NCI-H187 treated with DMSO at 0.1 percent for 48 hours (cell line): ENCODE results near the gene SDK2.
"Not testable (repeated sequence)": the region's sequence is repeated elsewhere in the genome, so short reads cannot be mapped to it uniquely, and the experiment has no call there.

ENCODE experiments used
- DNase-seq: peaks from one replicate; lab custom pipeline; 2025; lab: John Stamatoyannopoulos, UW

SDK2 gene

DNA sequence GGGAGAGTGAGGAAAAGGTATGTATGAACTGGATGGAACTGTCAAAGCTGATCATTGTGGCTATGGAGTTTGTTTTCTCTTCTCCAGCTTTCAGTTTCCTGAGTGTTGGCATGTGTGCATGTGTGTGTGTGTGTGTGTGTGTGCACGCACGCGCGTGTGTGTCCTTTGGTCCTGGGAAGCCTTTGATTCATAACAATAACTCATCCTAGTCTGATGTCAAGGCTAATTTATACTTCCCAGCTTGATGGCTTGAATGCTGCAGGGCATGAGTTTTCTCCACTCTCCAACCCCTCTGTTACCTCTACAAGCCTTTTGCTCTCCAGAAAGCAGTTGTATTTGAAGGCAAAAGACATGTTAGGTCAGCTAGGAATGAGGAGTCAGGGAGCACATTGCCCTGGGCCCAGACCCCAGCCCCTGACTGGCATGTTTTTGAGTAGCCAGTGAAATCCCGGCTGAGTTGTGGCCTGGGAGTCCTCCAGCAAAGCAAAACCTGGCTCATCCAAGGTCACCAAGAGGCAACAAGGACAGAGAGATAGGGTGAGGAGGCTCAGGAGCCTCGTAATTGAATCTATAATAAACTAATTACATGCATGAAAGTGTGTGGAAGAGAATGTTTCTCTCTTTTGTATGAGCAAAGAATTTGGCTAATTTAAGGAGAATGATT is 323.5 kb downstream of the SDK2 start:
- DNase-seq = no peak

DNA sequence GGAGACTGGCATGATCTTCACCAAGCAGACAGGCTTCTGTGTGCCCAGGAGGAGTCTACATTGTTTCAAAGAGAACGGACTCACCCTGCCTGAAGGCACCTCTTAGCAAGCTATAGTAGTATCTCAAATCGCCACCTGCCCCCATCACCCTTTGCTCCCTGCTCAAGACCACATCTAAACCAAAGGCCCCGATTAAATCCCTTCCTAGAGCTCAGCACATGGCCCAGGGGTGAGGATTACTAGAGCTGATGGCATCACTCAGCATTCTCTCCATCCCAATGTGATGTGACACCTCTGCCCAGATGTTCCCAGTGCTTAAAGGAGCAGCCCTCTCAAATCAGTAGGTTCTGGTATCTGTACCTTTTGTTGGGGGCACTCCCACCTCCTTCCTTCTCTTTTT is 324.5 kb downstream of the SDK2 start:
- no peak for DNase-seq

DNA sequence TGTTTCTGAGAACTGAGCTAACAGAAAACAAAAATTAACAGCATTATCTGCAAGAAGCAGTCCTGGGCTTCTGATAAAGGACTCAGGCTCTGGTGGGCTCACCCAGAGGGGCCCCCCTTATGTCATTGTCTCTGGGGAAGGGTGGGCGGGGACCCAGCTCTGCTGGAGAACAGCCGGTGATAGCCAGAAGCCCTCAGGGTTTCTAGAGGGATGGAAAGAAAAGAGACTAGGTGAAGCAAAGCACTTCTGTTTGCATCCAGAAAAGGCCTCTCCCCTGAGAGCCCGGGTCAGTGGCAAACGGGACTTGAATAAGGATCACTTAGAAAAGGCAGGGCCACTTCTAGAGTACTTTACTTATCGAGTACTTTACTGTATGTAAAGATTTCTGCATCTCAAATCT is 325.4 kb downstream of the SDK2 start:
- DNase-seq = peak; percentile 61

DNA sequence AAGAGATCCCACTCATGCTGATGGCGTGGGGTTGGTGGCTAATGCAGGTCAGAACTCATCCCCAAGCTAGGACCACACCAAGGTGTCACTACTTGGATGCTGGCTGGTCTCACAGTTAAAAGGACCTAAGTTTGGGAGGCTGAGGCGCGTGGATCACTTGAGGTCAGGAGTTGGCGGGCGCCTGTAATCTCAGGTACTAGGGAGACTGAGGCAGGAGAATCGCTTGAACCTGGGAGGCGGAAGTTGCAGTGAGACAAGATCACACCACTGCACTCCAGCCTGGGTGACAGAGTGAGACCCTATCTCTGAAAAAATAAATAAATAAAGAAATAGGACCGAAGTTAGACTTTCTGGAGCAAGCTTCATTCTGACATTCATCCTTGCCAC is 325.8 kb downstream of the SDK2 start:
- DNase-seq = no peak

DNA sequence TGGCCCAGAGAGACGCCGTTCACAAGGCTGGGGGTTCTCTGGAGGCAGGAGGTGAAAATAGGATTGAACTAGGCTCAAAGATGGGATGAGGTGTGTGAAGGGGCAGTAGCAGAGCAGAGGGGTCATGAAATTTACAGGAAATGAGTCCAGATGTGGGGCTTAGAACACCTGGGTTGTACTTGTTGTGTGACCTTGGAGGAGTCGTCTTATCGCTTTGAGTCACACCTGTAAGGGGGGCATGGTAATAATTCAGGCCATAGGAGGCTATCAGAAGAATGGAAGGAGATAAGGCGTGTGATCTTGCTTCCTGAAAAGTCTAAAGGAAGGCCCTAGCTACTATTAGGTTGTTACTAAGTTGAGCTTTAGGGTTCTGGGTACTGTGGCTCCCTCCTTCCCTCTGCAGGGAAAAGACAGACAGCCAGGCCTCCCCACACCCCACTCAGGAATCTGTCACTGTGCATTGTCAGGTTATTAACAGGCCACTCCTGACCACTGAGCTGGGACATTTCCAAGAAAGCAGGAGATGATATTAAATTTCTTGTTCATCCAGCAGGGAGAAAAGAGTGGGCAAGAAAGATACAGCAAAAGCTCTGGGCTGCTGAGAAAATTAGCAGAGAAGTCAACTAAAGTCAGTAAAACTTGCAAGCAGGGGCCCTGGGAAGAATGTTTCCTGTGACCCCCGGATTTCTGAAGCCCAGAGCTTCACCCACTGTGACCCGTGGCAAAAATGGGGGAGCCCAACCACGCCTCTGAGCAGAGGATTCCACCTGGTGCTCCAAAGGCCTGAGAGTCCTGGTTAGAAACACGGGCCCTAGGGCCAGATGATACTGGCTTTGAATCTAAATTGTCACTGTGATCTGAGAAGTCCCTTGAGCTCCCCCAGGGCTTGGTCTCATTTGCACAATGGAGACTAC is 326.5 kb downstream of the SDK2 start:
- DNase-seq = no peak

DNA sequence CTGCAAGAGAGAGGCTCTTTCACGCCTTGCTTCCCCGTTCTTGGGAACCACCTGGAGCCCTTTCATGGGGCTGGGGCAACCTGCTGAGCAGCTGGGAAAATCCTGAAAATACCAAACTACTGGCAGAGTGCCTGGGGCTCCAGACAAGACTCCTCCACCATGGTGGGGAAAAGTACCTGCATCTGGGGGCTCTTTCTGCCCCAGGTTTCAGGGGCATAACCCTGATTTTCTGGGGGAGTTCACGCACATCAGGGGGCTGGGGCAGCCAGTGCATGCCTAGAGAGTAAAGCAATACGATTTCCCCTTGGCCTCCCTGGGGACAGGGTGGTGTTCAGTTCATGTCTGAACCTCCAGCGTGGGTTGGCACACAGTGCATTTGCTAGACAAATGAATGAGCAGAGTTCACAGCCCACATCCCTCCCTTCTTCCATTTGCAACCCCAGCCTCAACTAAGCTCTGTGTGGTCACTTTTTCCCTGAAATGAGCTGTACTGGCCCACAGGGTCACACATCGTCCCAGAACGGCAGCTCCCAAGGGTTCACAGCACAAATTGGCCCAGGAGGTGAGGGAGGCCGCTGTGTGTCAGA is 327.2 kb downstream of the SDK2 start:
- DNase-seq = no peak

DNA sequence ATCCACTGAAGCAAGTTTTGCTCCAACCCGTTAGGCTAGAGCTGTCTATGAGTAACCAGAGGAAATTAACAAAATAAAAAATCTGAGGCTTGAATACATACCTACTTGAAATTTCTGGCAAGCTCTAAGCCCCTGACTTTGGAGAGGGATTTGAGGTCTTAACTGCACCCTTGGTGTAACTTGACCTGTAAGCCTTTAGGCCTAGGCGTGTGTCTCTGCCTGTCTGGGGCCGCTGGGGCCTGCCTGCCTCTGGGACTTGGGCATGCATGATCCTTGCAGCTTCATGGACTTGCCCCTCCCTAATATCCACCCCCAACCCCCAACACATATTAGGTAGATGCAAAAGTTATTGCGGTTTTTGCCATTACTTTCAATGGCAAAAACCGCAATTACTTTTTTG is 328.8 kb downstream of the SDK2 start:
- no peak for DNase-seq

DNA sequence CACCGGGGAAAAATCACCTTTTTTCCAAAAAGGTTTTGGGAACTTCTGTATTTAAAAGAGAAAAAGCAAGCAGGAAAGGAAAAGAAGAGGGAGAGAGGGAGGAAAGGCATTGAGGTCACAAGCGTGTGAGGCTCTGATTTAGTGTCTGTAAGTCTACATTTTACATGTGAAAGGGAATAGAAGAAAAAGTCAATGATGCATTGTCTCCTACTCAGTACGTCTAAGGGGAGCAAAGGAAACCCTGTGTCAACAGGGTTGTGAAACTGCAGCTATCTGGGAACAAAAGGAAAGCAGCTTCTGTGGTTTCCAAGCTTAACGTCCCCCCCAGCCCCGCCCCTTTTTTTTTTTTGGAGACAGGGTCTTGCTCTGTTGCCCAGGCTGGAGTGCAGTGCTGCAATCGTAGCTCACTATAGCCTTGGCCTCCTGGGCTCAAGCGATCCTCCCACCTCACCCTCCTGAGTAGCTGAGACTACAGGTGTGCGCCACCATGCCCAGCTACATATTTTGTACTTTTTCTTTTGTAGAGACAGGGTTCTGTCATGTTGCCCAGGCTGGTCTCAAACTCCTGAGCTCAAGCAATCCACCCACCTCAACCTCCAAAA is 330.6 kb downstream of the SDK2 start:
- no peak for DNase-seq

DNA sequence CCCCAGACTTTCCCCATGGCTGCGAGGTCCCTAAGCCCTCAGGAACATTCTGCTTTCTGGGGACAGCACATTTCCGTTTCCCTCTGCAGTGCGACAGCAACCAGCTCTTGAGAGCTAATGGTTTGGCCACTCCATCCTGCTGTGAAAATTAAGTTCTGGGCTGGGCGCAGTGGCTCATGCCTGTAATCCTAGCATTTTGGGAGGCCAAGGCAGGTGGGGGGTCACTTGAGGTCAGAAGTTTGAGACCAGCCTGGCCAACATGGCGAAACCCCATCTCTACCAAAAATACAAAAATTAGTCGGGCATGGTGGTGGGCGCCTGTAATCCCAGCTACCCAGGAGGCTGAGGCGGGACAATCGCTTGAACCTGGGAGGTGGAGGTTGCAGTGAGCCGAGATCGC is 331.4 kb downstream of the SDK2 start:
- not testable (repeated sequence) for DNase-seq

DNA sequence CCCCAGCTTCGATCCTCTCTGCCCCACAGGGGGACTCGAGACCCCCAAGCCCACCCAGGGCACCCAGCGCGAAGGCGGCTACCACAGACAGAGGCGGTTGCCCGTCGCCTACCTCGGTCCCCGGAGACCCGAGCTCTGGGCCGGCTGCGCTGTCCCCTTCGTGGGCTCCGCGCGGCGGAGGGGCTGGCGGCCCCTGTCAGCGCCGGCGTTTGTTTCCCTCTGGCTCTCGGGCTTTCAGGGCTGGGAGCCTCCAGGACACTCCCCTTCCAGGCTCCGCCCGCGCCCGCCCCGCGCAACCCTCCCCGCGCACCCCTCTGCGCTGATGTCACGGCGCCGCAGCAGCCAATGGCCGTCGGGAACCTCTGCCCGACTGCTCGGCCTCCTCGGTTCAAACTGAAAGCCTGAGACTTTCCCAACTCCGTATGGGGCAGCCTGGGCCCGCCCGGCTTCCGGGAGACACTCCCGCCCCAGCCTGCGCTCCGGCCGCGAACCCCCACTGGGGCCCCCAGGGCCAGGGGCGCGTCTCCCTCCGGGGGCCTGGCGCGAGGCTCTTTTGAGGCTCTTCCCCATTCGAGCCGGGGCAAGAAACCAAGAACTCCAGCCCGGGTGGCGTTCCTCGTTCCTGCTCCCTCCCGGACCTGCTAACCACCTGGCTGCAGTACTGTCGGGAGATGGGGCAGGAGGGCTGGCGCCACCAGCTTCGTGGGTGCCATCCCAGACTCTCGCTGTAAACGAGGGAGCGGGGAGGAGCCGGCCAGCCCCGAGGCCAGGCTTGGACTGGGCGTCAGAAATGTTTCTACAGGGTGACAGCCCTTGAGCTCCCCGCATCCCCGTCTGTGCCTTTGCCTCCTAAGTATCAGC is 332.2 kb downstream of the SDK2 start, which contains the start of gene CDC42EP4:
CDC42EP4 (minus strand) TSS at position 221 of the 861 bp plus-strand sequence. CDS start 25,501 bp downstream, outside the sequence.
- DNase-seq = peak; percentile 41

DNA sequence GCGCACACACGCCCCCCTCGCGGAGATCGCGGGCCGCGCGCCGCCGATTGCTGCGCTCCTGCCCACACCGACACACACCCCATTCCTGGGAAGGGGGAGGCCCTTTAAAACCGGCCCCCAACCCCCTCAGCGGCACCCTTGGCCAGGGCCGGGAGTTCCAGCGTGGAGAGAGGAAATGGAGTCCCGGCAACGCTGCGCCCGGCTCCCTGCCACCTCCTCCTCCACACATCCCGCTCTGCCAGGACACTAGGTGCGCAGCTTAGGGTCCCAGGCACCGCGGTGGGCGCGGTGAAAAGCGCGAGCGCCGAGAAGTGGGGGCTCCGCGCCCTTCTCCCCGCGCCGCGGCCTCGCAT is 332.8 kb downstream of the SDK2 start:
- DNase-seq = no peak

DNA sequence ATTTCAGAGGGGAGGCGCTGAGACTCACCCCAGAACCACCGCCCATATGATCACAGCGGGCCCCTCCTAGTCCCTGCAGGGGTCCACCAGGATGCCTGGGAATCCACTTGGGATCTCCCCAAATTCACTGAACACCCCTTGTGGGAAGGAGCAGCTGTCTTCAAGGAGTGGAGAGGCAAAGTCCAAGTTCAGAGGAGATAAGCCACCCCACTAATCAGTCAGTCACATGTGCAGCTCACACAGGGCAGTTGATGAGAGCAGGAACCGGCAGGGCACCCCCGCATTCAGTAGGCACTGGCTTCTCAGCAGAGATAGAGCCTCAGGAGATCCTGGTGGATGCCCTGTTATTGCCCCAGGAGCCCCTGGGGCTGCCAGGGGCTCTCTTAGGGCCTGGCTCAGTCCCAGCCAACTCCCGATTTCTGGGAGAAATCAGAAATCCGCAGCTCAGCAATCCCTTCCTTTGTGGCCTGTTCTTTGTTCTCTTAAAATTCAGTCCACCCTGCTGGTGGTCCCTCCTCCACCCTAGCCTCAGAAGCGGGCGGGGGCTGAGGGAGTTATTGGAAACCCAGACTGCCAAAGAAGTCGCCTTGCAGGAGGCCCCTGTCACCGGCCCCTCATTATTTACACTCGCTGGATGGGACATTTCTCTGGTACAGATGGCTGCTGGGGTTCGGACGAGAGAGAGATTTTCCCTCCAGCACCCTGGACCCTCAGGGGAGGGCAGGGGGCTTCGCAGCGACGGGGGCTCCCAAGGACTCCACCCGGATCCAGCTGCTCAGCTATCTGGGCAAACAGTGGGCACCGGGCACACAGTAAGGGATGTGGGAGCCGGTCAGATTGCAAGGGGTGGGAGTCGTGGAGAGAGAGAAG is 334.3 kb downstream of the SDK2 start:
- no peak for DNase-seq

DNA sequence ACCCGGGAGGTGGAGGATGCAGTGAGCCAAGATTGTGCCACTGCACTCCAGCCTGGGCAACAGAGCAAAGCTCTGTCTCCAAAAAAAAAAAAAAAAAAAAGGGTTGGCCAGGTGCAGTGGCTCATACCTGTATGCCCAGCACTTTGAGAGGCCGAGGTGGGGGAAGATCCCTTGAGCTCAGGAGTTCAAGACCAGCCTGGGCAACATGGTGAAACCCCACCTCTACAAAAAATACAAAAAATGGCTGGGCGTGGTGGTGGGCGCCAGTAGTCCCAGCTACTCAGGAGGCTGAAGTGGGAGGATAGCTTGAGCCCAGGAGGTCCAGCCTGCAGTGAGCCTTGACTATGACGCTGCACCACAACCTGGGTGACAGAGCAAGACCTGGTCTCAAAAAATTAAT is 335.3 kb downstream of the SDK2 start:
- not testable (repeated sequence) for DNase-seq

DNA sequence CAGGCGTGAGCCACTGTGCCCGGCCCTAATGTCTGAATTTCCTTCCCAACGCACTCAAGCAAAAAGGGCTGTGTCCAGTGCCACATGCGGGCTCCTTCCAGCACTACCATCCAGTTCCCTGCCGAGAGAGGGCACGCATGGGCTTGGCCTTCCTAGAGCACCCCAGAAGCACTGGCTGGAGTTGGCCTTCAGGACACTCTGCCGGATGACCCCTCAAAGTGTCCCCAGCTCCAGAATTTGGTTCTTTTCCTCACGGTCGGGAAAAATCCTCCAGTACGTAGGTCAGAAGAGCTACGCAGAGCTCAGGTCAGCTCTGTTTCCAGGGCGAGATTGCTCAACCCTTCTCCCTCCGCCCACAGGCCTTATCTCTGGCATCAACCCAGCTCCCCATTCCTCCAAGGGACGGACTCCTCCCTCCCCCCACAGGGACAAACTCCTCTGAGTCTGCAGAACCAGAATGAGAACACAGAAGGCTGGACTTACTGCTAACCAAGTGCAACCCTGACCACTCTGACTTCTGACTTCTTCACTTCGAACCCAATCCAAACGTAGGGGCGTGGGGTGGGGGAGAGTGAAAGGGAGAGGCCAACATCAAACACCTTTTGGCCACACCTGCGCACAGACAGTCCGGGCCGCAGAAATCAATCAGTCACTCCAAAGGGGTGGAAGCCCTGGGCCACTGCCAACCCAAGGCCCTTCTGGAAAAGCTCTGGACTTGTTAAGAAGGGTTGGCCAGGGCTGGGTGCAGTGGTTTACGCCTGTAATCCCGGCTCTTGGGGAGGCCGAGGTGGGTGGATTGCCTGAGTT is 336.0 kb downstream of the SDK2 start:
- DNase-seq = no peak

DNA sequence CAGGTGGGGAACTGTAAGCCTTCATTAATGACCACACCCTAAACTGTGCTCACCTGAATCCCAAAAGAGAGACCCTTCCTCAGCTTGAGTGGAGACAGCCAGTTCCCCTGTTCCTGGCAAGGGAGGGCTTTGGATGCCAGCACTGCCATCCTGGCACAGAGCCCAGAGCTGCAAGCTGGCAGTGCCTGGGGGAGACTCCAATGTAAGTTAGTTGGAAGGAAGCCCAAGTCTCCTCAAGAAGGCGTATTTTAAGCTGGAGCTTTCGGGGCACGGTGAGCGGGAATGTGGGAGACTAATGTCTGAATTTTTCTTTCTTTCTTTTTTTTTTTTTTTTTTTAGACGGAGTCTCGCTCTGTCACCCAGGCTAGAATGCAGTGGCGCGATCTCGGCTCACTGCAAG is 337.1 kb downstream of the SDK2 start:
- DNase-seq = no peak

DNA sequence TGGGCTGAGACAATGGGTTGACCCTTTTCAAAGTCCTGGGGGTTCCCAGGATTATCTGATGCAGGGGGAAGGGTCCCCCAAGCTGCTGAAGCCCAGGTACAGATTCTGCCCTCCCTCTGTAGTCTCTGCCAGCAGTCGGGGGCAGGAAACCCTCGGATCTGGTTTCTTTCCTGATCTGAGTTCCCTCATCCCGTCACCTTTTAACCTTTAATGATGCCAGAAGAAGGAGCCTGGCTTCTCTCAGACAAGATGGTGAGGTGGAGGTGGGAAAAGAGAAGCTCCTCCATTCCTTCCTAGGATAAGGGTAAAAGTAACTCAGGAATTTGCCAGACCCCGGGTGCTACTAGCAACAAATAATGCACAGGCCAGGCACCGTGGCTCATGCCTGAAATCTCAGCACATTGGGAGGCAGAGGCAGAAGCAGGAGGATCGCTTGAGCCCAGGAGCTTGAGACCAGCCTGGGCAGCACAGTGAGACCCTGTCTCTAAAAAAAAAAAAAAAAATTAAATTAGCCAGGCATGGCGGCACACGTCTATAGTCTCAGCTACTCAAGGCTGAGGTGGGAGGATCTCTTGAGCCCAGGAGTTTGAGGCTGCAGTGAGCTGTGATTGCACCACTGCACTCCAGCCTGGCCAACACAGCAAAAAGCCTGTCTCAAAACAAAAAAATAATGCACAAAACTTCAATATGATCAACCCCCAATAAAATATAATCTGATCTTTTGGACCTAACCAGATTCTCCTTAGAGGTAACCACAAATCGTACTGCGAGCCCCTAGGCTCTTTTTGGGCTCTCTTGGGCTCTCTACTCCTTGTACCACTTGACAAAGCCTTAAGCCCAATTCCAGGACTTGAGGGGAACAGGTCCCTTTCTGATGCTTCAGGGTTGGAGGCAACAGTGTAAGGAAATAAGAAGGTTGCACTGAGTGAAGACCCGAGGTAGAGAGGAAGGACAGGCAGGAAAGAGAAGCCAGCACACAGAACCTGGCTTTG is 338.1 kb downstream of the SDK2 start:
- DNase-seq = no peak

DNA sequence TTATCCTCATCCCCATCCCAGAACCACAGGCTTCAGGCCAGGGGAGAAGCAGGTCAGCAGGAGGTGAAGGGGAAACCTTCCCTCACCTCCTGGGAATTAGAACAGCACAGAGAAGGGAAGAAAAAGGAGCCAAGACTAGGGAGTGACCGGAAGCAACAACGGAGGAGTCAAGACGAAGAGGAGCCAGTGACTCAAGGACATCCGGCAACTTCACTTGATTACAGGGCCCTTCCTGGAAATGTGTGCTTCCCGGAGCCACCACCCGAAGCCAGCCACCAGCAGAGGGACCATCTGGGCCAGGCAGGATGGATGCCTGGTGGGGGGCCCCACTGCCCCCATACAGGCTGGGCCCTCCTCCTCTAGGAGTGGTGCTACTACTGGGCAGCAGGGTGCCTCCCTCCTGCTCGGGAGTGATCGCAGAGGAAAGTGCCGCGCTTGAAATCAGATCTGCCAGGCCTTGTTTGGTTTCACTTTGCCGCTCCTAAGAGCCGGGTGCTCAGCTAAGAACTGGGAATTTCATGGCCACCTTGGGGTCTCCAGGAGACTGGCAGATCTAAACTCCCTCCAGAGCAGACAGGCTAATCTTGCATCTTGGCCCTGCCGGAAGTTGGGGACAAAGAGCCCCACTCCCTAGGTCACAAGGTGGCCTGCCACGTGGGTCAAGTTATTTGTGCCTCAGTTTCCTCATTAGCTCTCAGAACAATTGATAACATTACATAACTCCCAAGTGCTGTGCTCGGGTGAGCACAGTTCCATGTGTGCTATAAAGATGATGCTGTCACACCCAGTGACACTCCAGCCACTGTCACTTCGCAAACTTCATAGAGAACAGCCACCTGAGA is 339.1 kb downstream of the SDK2 start:
- no peak for DNase-seq

DNA sequence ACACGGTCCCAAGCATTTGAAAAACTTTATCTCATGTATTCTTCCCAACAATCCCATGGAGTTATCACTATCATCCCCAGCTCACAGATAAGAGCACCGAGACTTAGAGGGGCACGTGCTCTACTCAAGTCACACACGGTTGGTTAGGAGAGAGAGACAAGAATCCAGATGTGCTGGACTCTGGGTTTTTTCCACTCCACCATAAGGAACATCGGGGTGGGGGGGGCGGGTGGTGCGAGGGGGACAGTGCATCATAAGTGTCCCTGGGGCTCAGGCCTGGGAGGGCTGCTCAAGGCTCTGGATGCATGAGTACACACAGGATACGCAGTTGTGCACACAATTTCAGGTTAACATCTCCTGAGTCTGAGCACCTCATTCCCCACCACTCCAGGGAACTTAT is 339.8 kb downstream of the SDK2 start:
- no peak for DNase-seq
